Measurements from ENCODE around the gene DENND6B. TPM values are rescaled to one million over a fixed set of nuclear protein-coding genes. Genes with fewer than 3 reads are reported as not detected.
A peak's percentile ranks its signal among the peaks of the same experiment; 100 is the strongest.

DENND6B gene
- total and polyA plus RNA-seq, 2 donors (not counting 3 experiments of a cell fraction or from before 2014, with no cell fraction given): 4.1 to 5.9 TPM

- dilution Hi-C loops (cut with MboI; ENCODE audit: extremely low pct_ligation_motif_present, low sequenced_read_pairs) (no loop called here), intact Hi-C loops (cut with micrococcal nuclease) (loop anchor here (1.0 to 5.0 kb wide), 2 partner anchors 13 to 49 kb away; partner anchors contain the start of gene PPP6R2)
- Histone ChIP-seq H2AFZ (ENCODE audit: low read depth, low read length) (no peak overlapping the region), H4K20me1 (replicated peaks; ENCODE audit: control insufficient read depth, extremely low read depth, insufficient read depth, low read length) (no peaks in the 10 kb centered on the region), H3K4me2 (ENCODE audit: insufficient read depth, low read length) (peak overlapping the region; percentile 40), H3K79me2 (ENCODE audit: control insufficient read depth, insufficient read depth, low read length) (peaks cover 74% of the 10 kb centered on the region), H3K36me3 (ENCODE audit: control insufficient read depth in 2 of 2, extremely low read depth in 1 of 2, insufficient read depth in 2 of 2, low read length in 2 of 2) (peaks cover 10 to 37% of the 10 kb centered on the region in 2 experiments), H3K9ac (replicated peaks; ENCODE audit: extremely low read depth, insufficient read depth, low read length) (peak overlapping the region; percentile 67), H3K27me3 (ENCODE audit: control insufficient read depth in 2 of 2, insufficient read depth in 2 of 2, low read length in 2 of 2) (no peaks in the 10 kb centered on the region), H3K4me1 (ENCODE audit: control insufficient read depth, extremely low read depth, insufficient read depth, low read length) (peaks cover 20% of the 10 kb centered on the region), H3K4me3 (replicated peaks in 1 of 3; ENCODE audit: insufficient read depth in 1 of 3, low read depth in 1 of 3, low read length in 3 of 3) (peak overlapping the region in 2 of 3 experiments; percentile 0 to 6), H3K27ac (ENCODE audit: insufficient read depth, low read depth, low read length) (peak overlapping the region; percentile 54), H3K9me3 (replicated peaks; ENCODE audit: control insufficient read depth, insufficient read depth, low read length) (no peaks in the 10 kb centered on the region), H3K9me1 (replicated peaks; ENCODE audit: control insufficient read depth, extremely low read depth, insufficient read depth, low read length) (no peaks in the 10 kb centered on the region)
- POLR2A ChIA-PET: interaction anchor here (0.9 to 2.0 kb wide), 2 partner anchors 12 to 13 kb away, joined by 4 to 9 read pairs; no protein-coding TSS in a partner anchor
- CTCF ChIA-PET: interaction anchor here (0.9 to 5.8 kb wide), 10 partner anchors 10 to 233 kb away, joined by 3 to 29 read pairs (median 13); partner anchors contain the start of gene DENND6B
- no peak for FAIRE-seq
- no peak for TF ChIP-seq MAX (IDR thresholded peaks at IDR 0.05; ENCODE audit: insufficient read depth, insufficient read length)
- TF ChIP-seq EZH2 (IDR thresholded peaks at IDR 0.05; ENCODE audit: borderline replicate concordance, low read depth, low read length, severe bottlenecking): no peak
- no peak for TF ChIP-seq JUN (IDR thresholded peaks at IDR 0.05; ENCODE audit: borderline replicate concordance, insufficient read depth, insufficient read length, low read depth)
- TF ChIP-seq FOS (IDR thresholded peaks at IDR 0.05; ENCODE audit: borderline replicate concordance, insufficient read depth, low read length): no peak
- no peak for TF ChIP-seq POLR2AphosphoS5 (IDR thresholded peaks at IDR 0.05; ENCODE audit: insufficient read depth, low read depth, low read length)
- TF ChIP-seq MYC (IDR thresholded peaks at IDR 0.05; ENCODE audit: low read depth, low read length): no peak
- TF ChIP-seq CTCF (IDR thresholded peaks at IDR 0.05; ENCODE audit: extremely low read depth in 1 of 2, insufficient read depth in 1 of 2, low read depth in 1 of 2, low read length in 2 of 2): no peak
- TF ChIP-seq GATA2 (IDR thresholded peaks at IDR 0.05; ENCODE audit: insufficient read depth, insufficient read length, low read depth, low read length): no peak
- no TSS peak for BruUV-seq (replicated peaks)
- DNase-seq (ENCODE audit: low read depth, low spot score): no peak
Observed at GRCh38 chr22:50292643-50293440, 34.0 kb downstream of the DENND6B start.

Measured in endothelial cell of umbilical vein (primary cell).